ENCODE results near the gene OTOL1.

The OTOL1 gene

GRCh38 chr3:161545824-161546223 is 49.2 kb downstream of the OTOL1 start:
- DNase-seq (ENCODE audit: low read depth) = no peak

GRCh38 chr3:161548301-161548700 is 51.7 kb downstream of the OTOL1 start:
- no peak for DNase-seq (ENCODE audit: low read depth)

GRCh38 chr3:161549261-161549660 is 52.7 kb downstream of the OTOL1 start:
- no peak for DNase-seq (ENCODE audit: low read depth)

- DNase-seq (ENCODE audit: low read depth) = no peak
These were observed 54.0 kb downstream of the OTOL1 start for GRCh38 chr3:161550491-161551195.

GRCh38 chr3:161551697-161552096 is 55.1 kb downstream of the OTOL1 start:
- no peak for DNase-seq (ENCODE audit: low read depth)

- no peak for DNase-seq (ENCODE audit: low read depth)
These were observed 56.5 kb downstream of the OTOL1 start for GRCh38 chr3:161552984-161553560.

Measured in non-pigmented ciliary epithelial cell (primary cell).